ENCODE data around the gene CCDC188. TPM values are rescaled to one million over a fixed set of nuclear protein-coding genes. Genes with fewer than 3 reads are reported as not detected.
A peak's percentile ranks its signal among the peaks of the same experiment; 100 is the strongest.
"Not testable (repeated sequence)": the region's sequence is repeated elsewhere in the genome, so short reads cannot be mapped to it uniquely, and the experiment has no call there.

The CCDC188 gene
- total RNA-seq, 1 donor from 2014 or later = 0.10 TPM

GRCh38 chr22:20171288-20172140, 20.7 kb upstream of the CCDC188 start:
- DNase-seq (ENCODE audit: low read depth) = no peak

- DNase-seq (ENCODE audit: low read depth) = no peak
Observed at GRCh38 chr22:20170170-20170569, 19.3 kb upstream of the CCDC188 start.

DNA sequence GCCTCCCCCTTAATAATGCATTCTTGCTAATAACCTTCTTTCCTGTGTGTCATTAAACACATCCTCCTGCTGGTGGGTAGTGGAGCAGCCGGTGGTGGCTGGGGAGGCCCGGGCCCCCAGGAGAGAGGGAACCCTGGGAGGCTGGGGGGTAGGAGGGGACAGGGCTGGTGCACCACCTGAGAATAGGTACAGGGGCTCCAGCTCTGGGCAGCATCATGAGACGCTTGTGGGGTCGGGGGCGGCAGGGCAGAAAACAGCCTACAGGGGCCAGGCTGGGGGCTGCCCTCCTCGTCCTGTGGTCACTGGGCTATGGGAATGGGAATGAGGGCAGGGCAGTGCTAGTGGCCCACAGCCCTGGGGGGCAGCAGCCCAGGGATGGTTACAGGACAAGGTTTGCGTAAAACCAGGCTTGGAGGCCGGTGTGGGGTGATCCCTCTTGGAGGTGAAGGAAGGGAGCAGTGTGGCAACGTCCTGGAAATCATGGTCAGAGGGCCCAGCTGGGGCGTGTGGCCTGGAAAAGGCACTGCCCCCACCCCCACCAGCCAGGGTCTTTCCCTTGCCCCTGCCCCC, 18.5 kb upstream of the CCDC188 start:
- no peak for DNase-seq (ENCODE audit: low read depth)

DNA sequence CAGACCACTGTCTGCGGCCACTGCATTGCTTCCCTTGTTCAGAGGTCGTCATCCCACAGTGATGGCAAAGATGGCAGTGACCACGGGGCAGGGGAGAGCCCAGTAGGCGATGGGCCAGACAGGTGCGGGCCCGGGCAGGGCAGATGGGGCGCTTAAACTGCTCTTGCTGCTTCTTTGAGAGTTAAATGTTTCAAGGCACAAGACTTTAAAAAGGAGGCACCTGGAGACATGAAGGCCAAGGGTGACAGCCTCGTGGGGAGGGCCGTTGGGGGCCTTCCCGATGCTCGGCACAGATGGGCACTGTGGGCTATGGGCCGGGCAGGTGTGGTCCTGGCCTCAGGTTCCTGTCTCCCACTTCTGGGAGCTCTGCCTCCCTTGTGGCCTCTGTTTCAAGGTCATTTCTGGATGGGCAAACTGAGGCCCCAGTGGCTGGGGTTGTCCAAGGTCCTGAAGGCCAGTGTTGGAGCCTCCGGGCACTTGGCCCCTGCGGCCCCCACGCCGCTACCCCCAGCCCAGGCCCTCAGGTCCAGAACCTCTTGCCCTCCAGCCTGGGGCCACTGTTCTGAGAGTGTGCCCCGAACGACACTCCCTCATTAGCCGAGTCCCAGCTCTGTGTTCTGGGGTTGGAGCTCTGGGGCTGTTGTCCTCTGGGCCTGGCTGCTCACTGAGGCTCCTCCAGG, 16.9 kb upstream of the CCDC188 start:
- no peak for DNase-seq (ENCODE audit: low read depth)

DNA sequence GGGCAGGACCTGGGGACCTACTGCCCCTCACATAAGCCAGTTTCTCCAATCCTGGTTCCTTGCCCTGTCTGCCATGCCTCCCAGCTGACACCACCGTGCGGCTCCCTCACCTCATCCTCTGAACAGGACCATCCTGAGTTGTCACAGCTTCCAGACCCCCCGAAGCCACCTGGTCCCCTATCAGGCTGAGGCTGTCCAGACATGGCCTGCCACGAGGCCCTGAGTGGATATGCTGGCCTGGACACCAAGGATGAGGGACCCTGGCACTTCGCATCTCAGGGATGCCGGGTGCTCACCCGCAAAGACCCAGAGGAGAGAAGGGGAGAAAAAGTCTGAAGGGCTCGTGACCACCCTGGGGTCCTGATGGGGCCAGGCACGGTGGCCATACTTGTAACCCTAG, 15.8 kb upstream of the CCDC188 start:
- no peak for DNase-seq (ENCODE audit: low read depth)

GRCh38 chr22:20165913-20166312, 15.1 kb upstream of the CCDC188 start:
- DNase-seq (ENCODE audit: low read depth) = no peak

DNA sequence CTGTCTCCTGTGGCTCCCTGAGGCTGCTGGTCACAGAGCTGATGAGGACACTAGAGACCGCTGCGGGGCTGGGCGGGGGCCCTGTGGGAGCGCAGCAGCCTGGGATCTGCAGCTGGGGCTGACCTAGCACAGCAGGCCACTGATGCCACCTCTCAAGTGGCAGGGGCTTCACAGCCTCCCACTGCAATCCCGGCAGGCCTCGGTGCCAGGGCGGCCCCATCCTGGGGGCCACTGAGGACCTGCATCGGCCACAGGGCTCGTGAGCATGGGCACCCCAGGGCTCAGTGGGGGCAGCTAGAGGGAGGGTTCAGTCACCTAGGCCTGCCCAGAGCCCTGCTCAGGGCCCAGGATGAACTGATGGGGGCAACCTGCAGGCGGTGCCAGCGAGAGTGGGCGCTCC, 14.6 kb upstream of the CCDC188 start:
- DNase-seq (ENCODE audit: low read depth) = no peak

DNA sequence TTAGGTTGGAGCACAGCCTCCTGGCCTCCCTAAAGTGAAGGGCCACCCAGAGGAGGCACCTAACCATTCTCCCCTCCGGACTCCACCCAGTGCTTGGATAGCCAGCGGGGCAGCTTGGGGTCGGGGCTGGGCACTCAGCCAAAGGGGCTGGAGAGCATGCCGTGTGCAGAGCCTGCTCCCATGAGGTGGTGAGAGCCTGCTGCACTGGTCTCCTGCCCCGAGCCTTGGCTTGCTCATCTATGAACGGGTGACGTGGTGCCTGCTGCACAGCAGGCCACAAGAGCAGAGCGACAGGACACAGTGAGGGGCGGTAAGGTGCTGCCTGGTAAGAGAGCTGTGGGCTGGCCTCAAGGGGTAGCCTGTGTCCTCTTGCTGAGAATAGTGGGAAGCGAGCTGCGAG, 14.0 kb upstream of the CCDC188 start:
- no peak for DNase-seq (ENCODE audit: low read depth)

GRCh38 chr22:20160041-20160440, 9.2 kb upstream of the CCDC188 start:
- DNase-seq (ENCODE audit: low read depth) = no peak

- not testable (repeated sequence) for DNase-seq (ENCODE audit: low read depth)
Observed at GRCh38 chr22:20159531-20159930, 8.7 kb upstream of the CCDC188 start.

GRCh38 chr22:20159076-20159475, 8.2 kb upstream of the CCDC188 start:
- DNase-seq (ENCODE audit: low read depth) = no peak

GRCh38 chr22:20158391-20159036, 7.7 kb upstream of the CCDC188 start:
- no peak for DNase-seq (ENCODE audit: low read depth)

GRCh38 chr22:20157430-20158183, 6.8 kb upstream of the CCDC188 start:
- DNase-seq (ENCODE audit: low read depth) = no peak

GRCh38 chr22:20156611-20157429, 6.0 kb upstream of the CCDC188 start:
- DNase-seq (ENCODE audit: low read depth) = peak; percentile 51

GRCh38 chr22:20156042-20156389, 5.2 kb upstream of the CCDC188 start:
- no peak for DNase-seq (ENCODE audit: low read depth)

GRCh38 chr22:20155330-20156041, 4.6 kb upstream of the CCDC188 start:
- DNase-seq (ENCODE audit: low read depth) = no peak

DNA sequence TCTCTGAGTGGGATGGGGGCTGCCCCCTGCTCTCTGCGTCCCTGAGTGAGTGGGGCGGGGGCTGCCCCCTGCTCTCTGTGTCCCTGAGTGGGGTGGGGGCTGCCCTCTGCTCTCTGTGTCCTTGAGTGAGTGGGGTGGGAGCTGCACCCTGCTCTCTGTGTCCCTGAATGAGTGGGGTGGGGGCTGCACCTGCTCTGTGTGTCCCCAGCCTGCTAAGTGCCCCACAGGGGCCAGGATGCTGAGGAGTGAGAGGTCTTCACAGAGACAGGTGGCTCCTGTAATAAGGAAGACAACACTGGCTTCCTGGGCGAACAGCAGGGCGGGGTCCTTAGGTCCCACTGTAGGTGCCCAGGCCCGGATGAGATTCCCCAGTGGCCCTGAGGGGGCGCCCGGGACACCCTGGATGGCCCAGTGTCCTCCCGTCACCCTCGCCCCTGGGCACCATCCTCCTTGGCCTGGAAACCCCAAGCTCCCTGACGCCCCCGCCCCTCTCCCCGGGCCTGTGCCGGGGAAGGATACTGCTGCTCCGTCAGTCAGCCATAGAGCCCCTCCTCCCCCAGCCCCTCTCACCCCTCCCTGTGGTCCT, 3.8 kb upstream of the CCDC188 start:
- no peak for DNase-seq (ENCODE audit: low read depth)

GRCh38 chr22:20153945-20154344, 3.1 kb upstream of the CCDC188 start:
- DNase-seq (ENCODE audit: low read depth) = no peak

DNA sequence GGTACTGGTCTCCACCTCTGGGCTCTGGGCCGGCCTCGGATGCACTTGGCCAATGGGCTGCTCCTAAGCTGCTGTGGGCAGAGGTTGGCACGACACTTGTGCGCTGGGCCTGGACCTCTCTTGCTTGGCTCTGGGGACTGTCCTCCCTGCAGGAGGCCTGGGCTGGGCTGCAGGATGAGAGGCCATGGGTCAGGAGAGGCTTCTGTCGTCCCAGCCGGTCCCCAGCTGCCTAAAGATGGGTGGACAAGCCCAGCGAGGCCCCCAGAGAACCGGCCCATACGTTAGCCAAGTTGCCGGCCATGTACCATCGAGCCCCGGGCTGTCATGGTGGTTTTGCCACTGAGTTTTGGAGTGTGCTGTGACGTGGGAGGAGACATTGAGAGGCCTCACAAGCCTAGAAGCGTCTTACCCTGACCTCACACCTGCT, 1.6 kb upstream of the CCDC188 start:
- DNase-seq (ENCODE audit: low read depth) = no peak

- no peak for DNase-seq (ENCODE audit: low read depth)
Observed at GRCh38 chr22:20151276-20151588, 377 bp upstream of the CCDC188 start.
